ENCODE data around the gene NECAB2.

NECAB2 gene

GRCh38 chr16:83973581-83974385, 5.7 kb downstream of the NECAB2 start:
- no peak for DNase-seq (ENCODE audit: low spot score)
- no peak for TF ChIP-seq CTCF (conservative IDR thresholded peaks at IDR 0.05; ENCODE audit: low read depth)
- ChIA-PET CTCF (interaction anchor here (0.6 kb wide), 2 partner anchors 71 to 781 kb away, joined by 3 to 5 read pairs; no protein-coding TSS in a partner anchor), POLR2A (ENCODE audit: low non-redundant PET) (no interaction called here)
- H3K27ac ChIP-seq: no peak overlapping the region

DNA sequence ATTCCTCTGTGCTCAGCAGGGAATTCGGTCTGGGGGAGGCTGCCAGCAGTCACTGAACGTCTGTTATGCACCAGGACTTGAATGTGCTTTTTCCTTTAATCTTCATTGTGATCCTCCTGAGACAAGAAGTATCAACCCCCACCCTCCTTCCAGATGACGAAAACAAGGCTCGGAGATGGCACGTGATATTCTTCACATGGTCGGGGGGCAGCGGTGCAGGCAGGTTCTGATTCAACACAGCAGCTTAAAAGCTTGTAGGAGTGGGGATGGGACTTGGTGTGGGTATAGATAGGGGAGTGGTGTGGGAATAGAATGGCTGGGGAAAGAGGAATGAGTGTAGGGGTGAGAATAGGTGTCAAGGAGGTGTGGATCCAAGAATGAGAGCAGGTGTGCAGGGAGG, 6.4 kb downstream of the NECAB2 start:
- no peak overlapping the region for H3K27ac ChIP-seq
- no peak for DNase-seq (ENCODE audit: low spot score)
- TF ChIP-seq CTCF (conservative IDR thresholded peaks at IDR 0.05; ENCODE audit: low read depth): no peak
- ChIA-PET CTCF (interaction anchor here (0.6 kb wide), 1 partner anchor 780 kb away, joined by 5 read pairs; no protein-coding TSS in a partner anchor), POLR2A (ENCODE audit: low non-redundant PET) (no interaction called here)

DNA sequence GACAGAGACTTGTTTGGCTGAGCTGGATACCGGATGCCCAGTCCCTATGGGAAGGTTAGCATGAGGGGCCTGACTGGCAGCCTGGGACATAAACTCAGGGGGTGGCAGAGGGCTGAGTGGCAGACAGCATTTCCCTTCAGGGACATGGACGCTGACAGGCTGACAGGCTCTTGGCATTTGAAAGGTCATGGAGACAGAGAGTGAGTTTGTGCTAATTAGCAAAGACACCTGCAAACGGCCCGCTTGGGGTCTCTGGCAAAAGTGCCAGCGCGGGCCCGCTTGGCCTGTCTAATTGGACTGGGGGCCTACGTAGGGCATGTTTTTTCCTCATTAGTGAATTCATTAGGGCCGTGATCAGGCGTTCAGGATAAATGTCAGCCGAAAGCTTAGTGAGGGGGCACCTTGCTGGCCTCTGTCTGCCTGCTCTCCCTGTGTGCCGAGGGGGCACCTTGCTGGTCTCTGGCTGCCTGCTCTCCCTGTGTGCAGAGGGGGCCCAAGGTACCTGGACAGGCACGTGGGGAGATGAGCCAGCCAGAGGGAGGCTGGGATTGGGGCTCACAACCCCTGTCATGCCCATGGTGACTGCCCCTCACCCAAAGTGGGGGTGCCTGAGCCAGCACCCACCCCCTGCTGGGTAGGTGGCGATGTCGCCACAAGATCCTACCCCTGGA, 7.7 kb downstream of the NECAB2 start:
- H3K27ac ChIP-seq: no peak overlapping the region
- no peak for TF ChIP-seq CTCF (conservative IDR thresholded peaks at IDR 0.05; ENCODE audit: low read depth)
- CTCF ChIA-PET: no interaction called here
- POLR2A ChIA-PET (ENCODE audit: low non-redundant PET): no interaction called here
- no peak for DNase-seq (ENCODE audit: low spot score)

DNA sequence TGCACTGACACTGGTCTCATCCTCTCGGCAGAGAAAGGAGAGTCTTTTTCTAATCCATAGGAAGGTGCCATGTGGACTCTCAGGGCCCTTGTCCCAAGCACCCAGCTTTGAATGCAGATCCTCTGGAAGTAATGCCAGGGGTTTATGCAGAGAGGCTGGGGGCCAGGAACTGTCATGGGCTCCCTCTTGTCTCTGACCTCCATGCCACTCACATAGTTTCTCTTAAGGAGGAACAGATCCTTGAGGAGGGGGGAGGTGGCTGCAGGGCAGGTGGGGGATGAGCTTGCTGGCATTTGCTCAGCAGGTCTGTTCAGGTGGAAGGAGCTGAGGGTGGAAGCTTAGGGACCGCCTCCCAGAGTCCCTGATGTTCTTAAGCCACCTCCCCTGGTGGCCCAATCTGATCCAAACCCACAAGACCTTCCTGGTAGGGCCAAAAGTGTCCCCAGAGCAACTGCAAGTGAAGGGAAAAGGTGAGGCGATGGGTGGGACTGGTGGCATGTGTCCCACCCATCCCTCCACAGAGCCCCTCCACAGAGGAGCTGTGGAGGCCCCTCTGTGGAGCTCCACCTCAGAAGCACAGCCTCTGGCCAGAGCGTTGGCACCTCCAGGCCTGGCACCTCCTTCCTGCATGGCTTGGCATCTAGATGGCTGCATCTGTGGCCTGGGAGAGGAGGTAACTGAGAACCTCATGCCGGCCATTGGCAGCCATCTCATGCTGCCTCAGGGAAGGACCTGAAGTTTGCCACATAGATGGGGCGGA, 9.2 kb downstream of the NECAB2 start:
- CTCF ChIA-PET: interaction anchor here (0.6 kb wide), 1 partner anchor 391 kb away, joined by 3 read pairs; the partner anchor contains the start of gene ATP2C2
- POLR2A ChIA-PET (ENCODE audit: low non-redundant PET): no interaction called here
- TF ChIP-seq CTCF (conservative IDR thresholded peaks at IDR 0.05; ENCODE audit: low read depth): no peak
- no peak for DNase-seq (ENCODE audit: low spot score)
- no peak overlapping the region for H3K27ac ChIP-seq

- POLR2A ChIA-PET (ENCODE audit: low non-redundant PET): no interaction called here
- CTCF ChIA-PET: interaction anchor here (0.7 kb wide), 1 partner anchor 85 kb away, joined by 3 read pairs; no protein-coding TSS in a partner anchor
- DNase-seq (ENCODE audit: low spot score): no peak
- no peak for TF ChIP-seq CTCF (conservative IDR thresholded peaks at IDR 0.05; ENCODE audit: low read depth)
- no peak overlapping the region for H3K27ac ChIP-seq
These were observed 10.4 kb downstream of the NECAB2 start for GRCh38 chr16:83978401-83978904.

- TF ChIP-seq CTCF (conservative IDR thresholded peaks at IDR 0.05; ENCODE audit: low read depth): no peak
- ChIA-PET POLR2A (ENCODE audit: low non-redundant PET) (no interaction called here), CTCF (interaction anchor here (0.5 kb wide), 1 partner anchor 67 kb away, joined by 3 read pairs; no protein-coding TSS in a partner anchor)
- DNase-seq (ENCODE audit: low spot score): no peak
- no peak overlapping the region for H3K27ac ChIP-seq
These were observed 11.4 kb downstream of the NECAB2 start for GRCh38 chr16:83979441-83979840.
